G401.6 (cell line): ENCODE results near the gene NRG3.

Experiments used
- FAIRE-seq: peaks from 2 replicates; lab custom pipeline; 2012; peaks lifted over from hg19 to GRCh38; lab: Jason Lieb, UNC

The NRG3 gene

GRCh38 chr10:82394122-82394521, 519.1 kb downstream of the NRG3 start:
- FAIRE-seq: no peak

- FAIRE-seq: no peak
Measured at GRCh38 chr10:82394987-82395386, 520.0 kb downstream of the NRG3 start.

- no peak for FAIRE-seq
Measured at GRCh38 chr10:82396886-82397285, 521.9 kb downstream of the NRG3 start.

GRCh38 chr10:82397854-82398253, 522.9 kb downstream of the NRG3 start:
- FAIRE-seq: no peak

GRCh38 chr10:82399850-82400249, 524.9 kb downstream of the NRG3 start:
- FAIRE-seq: no peak

GRCh38 chr10:82400841-82401240, 525.8 kb downstream of the NRG3 start:
- FAIRE-seq: no peak

- no peak for FAIRE-seq
Measured at GRCh38 chr10:82402906-82403401, 528.0 kb downstream of the NRG3 start.

- no peak for FAIRE-seq
Measured at GRCh38 chr10:82409671-82410070, 534.7 kb downstream of the NRG3 start.

- FAIRE-seq: no peak
Measured at GRCh38 chr10:82411416-82411815, 536.4 kb downstream of the NRG3 start.

GRCh38 chr10:82420001-82420400, 545.0 kb downstream of the NRG3 start:
- FAIRE-seq: no peak

GRCh38 chr10:82429302-82429701, 554.3 kb downstream of the NRG3 start:
- FAIRE-seq: no peak

- FAIRE-seq: no peak
Measured at GRCh38 chr10:82438277-82438676, 563.3 kb downstream of the NRG3 start.

GRCh38 chr10:82440775-82441174, 565.8 kb downstream of the NRG3 start:
- FAIRE-seq: no peak

GRCh38 chr10:82452046-82452445, 577.1 kb downstream of the NRG3 start:
- no peak for FAIRE-seq

GRCh38 chr10:82452676-82453075, 577.7 kb downstream of the NRG3 start:
- no peak for FAIRE-seq

- no peak for FAIRE-seq
Measured at GRCh38 chr10:82453678-82454293, 578.8 kb downstream of the NRG3 start.

GRCh38 chr10:82462910-82463551, 588.0 kb downstream of the NRG3 start:
- FAIRE-seq: no peak

GRCh38 chr10:82463614-82464013, 588.6 kb downstream of the NRG3 start:
- FAIRE-seq: no peak

GRCh38 chr10:82464191-82464818, 589.3 kb downstream of the NRG3 start:
- no peak for FAIRE-seq

GRCh38 chr10:82464966-82465365, 590.0 kb downstream of the NRG3 start:
- no peak for FAIRE-seq

- FAIRE-seq: no peak
Measured at GRCh38 chr10:82468453-82468852, 593.5 kb downstream of the NRG3 start.

- no peak for FAIRE-seq
Measured at GRCh38 chr10:82472406-82473335, 597.7 kb downstream of the NRG3 start.

- no peak for FAIRE-seq
Measured at GRCh38 chr10:82477776-82478175, 602.8 kb downstream of the NRG3 start.
